ENCODE results near the gene CYLD.

DNA sequence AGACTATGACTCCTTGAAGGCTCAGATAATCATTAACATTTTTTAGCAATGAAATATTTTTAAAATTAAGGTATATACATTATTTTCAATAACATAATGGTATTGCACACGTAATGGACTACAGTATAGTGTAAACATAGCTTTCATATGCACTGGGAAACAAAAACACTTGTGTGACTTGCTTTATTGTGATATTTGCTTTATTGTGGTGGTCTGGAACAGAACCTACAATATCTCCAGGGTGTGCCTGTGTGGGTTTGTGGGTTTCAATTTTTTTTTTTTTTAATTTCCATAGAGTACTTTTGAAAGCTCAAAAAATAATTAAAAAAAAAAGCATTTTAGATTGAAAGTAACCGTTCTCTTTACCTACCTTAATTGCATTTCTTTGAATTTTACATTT, 25.3 kb downstream of the CYLD start:
- TF ChIP-seq, protein P1, sequence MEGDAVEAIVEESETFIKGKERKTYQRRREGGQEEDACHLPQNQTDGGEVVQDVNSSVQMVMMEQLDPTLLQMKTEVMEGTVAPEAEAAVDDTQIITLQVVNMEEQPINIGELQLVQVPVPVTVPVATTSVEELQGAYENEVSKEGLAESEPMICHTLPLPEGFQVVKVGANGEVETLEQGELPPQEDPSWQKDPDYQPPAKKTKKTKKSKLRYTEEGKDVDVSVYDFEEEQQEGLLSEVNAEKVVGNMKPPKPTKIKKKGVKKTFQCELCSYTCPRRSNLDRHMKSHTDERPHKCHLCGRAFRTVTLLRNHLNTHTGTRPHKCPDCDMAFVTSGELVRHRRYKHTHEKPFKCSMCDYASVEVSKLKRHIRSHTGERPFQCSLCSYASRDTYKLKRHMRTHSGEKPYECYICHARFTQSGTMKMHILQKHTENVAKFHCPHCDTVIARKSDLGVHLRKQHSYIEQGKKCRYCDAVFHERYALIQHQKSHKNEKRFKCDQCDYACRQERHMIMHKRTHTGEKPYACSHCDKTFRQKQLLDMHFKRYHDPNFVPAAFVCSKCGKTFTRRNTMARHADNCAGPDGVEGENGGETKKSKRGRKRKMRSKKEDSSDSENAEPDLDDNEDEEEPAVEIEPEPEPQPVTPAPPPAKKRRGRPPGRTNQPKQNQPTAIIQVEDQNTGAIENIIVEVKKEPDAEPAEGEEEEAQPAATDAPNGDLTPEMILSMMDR (IDR thresholded peaks at IDR 0.05; ENCODE audit: insufficient read depth, low read length): no peak
- TF ChIP-seq GABPA (IDR thresholded peaks at IDR 0.05; ENCODE audit: low read depth): no peak
